Neural progenitor cell (in vitro differentiated cells): Measurements from ENCODE around the gene PPP2R5C.

ENCODE experiments used
- EZH2 ChIP-seq: fragments of 200-600 bp; sonication (generic); IDR thresholded peaks from 2 replicates; pipeline ENCODE4 v1.6.1; 2017; ENCODE audit warnings: antibody characterized with exemption, mild to moderate bottlenecking, moderate library complexity
- EZH2phosphoT487 ChIP-seq: fragments of 200-600 bp; sonication (generic); IDR thresholded peaks from 2 replicates; pipeline ENCODE4 v1.6.1; 2017; ENCODE audit warnings: antibody characterized with exemption
- TF ChIP-seq, protein P1 (sequence below): fragments of 200-600 bp; sonication (generic); IDR thresholded peaks from 2 replicates; pipeline ENCODE4 v1.5.1; 2017; ENCODE audit warnings: antibody characterized with exemption, mild to moderate bottlenecking

DNA sequence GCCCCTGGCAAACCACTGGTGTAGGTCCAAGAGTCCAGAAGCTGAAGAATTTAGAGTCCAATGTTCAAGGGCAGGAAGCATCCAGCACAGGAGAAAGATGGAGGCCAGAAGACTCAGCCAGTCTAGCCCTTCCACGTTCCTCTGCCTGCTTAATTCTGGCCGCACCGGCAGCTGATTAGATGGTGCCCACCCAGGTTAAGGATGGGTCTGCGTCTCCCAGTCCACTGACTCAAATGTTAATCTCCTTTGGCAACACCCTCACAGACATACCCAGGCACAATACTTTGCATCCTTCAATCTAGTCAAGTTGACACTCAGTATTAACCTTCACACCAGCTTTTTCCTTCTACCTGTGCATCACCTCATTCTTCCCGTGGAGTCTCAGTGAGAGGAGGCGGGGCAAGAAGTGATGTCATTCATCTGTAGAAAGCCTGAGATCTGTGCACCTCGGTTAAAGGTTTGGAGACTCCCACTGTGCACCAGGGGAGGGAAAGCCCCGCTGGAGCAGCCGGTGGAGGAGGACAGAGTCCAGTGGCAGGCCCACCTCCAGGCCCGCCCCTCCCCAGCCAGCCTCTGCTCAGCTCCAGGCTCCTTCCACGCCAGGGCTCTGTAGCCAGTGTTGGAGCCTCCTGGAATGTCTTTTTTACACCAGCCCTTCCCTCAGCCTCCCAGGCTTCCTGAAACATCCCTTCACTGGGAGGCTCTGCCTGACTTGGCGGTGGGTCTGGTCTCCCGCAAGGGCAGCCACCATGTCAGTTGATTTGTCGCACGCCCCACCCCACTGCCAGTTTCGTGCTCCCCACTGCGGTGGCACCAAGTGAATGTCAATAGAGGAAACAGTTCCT is 122.8 kb downstream of the PPP2R5C start:
- TF ChIP-seq, protein P1, sequence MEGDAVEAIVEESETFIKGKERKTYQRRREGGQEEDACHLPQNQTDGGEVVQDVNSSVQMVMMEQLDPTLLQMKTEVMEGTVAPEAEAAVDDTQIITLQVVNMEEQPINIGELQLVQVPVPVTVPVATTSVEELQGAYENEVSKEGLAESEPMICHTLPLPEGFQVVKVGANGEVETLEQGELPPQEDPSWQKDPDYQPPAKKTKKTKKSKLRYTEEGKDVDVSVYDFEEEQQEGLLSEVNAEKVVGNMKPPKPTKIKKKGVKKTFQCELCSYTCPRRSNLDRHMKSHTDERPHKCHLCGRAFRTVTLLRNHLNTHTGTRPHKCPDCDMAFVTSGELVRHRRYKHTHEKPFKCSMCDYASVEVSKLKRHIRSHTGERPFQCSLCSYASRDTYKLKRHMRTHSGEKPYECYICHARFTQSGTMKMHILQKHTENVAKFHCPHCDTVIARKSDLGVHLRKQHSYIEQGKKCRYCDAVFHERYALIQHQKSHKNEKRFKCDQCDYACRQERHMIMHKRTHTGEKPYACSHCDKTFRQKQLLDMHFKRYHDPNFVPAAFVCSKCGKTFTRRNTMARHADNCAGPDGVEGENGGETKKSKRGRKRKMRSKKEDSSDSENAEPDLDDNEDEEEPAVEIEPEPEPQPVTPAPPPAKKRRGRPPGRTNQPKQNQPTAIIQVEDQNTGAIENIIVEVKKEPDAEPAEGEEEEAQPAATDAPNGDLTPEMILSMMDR: no peak
- TF ChIP-seq EZH2phosphoT487 (no peak), EZH2 (no peak)
